ENCODE results near the gene SYNDIG1. TPM values are rescaled to one million over a fixed set of nuclear protein-coding genes. Genes with fewer than 3 reads are reported as not detected.

The SYNDIG1 gene
- total and polyA plus RNA-seq, 4 donors = 23.9 to 46.4 (median 33.1) TPM

DNA sequence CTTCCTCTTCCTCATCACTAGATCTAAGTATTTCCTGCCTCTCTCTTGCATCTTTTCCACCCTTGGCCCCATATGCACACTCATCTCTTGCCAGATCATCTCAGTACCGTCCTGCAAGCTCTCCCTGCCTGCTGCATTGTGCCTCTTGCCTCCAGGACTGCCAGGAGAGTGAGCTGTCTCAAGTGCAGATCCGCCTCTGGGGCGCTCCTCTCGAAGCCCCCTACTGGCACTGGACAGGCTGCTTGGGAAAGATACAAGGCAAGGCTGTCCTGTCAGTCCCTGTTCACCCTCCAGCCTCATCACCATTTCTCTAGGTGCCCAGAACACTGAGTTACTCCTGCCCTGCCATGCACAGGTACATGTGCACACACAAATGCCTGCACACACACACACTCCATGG, 10.2 kb downstream of the SYNDIG1 start:
- no peak for DNase-seq (ENCODE audit: low read depth in 4 of 6, low spot score in 6 of 6)
- H3K36me3 ChIP-seq (ENCODE audit: control insufficient read depth, insufficient read depth, low read length) = peaks cover 2% of the 10 kb centered on the region
- H3K27ac ChIP-seq (ENCODE audit: low read depth, low read length) = no peak overlapping the region
- peaks cover 16% of the 10 kb centered on the region for H3K4me1 ChIP-seq (ENCODE audit: control insufficient read depth, insufficient read depth, low read length)
- H3K4me3 ChIP-seq (ENCODE audit: low read depth, low read length) = no peak overlapping the region
- 69% methylated on average over 4 of the region's 4 CpGs for WGBS (ENCODE audit: insufficient coverage)
- H3K27me3 ChIP-seq (ENCODE audit: control insufficient read depth, insufficient read depth, low read length) = no peaks in the 10 kb centered on the region
- no peaks in the 10 kb centered on the region for H3K9me3 ChIP-seq (ENCODE audit: control insufficient read depth, insufficient read depth, low read length)

DNA sequence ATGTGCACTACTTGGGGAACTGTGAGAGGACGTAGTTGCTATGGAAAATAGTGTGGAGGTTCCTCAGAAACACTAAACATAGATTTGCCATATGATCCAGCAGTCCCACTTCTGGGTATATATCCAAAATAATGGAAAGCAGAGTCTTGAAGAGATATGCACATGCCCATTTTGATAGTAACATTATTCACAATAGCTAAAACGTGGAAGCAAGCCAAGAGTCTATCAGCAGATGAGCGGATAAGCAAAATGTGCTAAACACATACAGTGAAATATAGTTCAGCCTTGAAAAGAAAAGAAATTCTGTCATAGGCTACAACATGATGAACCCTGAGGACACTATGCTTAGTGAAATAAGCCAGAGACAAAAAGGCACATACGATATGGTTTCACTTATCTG, 11.1 kb downstream of the SYNDIG1 start:
- no CpG with 5 or more reads among the region's 4 CpGs for WGBS (ENCODE audit: insufficient coverage)
- no peaks in the 10 kb centered on the region for H3K9me3 ChIP-seq (ENCODE audit: control insufficient read depth, insufficient read depth, low read length)
- H3K4me1 ChIP-seq (ENCODE audit: control insufficient read depth, insufficient read depth, low read length) = peaks cover 16% of the 10 kb centered on the region
- no peak overlapping the region for H3K4me3 ChIP-seq (ENCODE audit: low read depth, low read length)
- no peaks in the 10 kb centered on the region for H3K27me3 ChIP-seq (ENCODE audit: control insufficient read depth, insufficient read depth, low read length)
- H3K36me3 ChIP-seq (ENCODE audit: control insufficient read depth, insufficient read depth, low read length) = peaks cover 2% of the 10 kb centered on the region
- no peak for DNase-seq (ENCODE audit: low read depth in 4 of 6, low spot score in 6 of 6)
- H3K27ac ChIP-seq (ENCODE audit: low read depth, low read length) = no peak overlapping the region

DNA sequence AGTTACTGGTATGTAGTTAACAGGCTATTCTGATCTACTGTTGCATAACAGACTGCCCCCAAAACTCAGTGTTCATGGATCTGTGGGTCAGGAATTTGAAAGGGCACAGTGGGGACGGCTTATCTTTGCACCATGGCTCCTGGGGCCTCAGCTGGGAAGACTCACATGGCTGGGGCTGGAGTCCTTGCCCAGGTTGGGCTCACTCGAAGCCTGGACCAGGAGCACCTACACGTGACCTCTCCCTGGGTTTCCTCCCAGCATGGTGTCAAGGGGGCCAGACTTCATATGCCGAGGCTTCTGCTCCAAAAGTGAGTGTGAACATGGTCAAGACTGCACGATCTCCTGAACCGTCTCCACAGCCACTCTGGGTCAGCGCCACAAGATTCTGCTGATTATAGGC, 11.7 kb downstream of the SYNDIG1 start:
- peaks cover 6% of the 10 kb centered on the region for H3K36me3 ChIP-seq (ENCODE audit: control insufficient read depth, insufficient read depth, low read length)
- DNase-seq (ENCODE audit: low read depth in 4 of 6, low spot score in 6 of 6) = no peak
- H3K27ac ChIP-seq (ENCODE audit: low read depth, low read length) = no peak overlapping the region
- no peaks in the 10 kb centered on the region for H3K9me3 ChIP-seq (ENCODE audit: control insufficient read depth, insufficient read depth, low read length)
- no peaks in the 10 kb centered on the region for H3K27me3 ChIP-seq (ENCODE audit: control insufficient read depth, insufficient read depth, low read length)
- no peak overlapping the region for H3K4me3 ChIP-seq (ENCODE audit: low read depth, low read length)
- WGBS (ENCODE audit: insufficient coverage) = 93% methylated on average over 7 of the region's 7 CpGs
- H3K4me1 ChIP-seq (ENCODE audit: control insufficient read depth, insufficient read depth, low read length) = peaks cover 16% of the 10 kb centered on the region

DNA sequence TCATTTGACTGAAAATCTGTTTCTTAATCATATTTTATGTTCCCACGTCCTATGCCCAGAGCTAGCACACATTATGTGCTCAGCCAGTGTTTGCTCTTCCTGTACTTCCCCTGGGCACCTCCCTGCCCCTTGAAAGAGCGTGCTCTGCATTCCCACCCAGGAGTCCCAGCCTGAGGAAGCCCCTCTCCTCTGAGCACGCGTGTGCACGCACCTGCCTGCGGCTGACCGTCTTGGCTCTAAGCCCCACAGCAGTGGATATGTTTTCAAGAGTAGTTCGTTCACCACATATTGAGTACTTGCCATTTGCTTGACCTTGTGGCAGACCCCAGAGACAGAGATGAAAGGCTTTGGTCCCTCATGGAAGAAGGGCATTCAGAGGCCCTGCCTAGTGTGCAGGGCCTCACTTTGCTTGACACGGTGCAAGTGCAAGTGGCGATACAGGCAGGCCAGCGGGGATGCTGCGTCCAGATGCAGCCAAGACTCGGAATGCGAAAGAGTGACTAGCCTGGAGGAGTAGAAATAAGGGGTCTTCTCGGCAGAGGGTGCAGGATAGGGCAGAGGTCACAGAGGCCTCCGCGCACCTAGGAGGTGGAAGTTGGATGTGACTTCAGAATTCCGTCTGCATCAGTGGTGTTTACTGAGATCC, 14.1 kb downstream of the SYNDIG1 start:
- DNase-seq (ENCODE audit: low read depth in 4 of 6, low spot score in 6 of 6) = no peak
- peaks cover 12% of the 10 kb centered on the region for H3K4me1 ChIP-seq (ENCODE audit: control insufficient read depth, insufficient read depth, low read length)
- no peak overlapping the region for H3K27ac ChIP-seq (ENCODE audit: low read depth, low read length)
- H3K4me3 ChIP-seq (ENCODE audit: low read depth, low read length) = no peak overlapping the region
- H3K36me3 ChIP-seq (ENCODE audit: control insufficient read depth, insufficient read depth, low read length) = peaks cover 11% of the 10 kb centered on the region
- WGBS (ENCODE audit: insufficient coverage) = 72% methylated on average over 15 of the region's 18 CpGs
- H3K27me3 ChIP-seq (ENCODE audit: control insufficient read depth, insufficient read depth, low read length) = no peaks in the 10 kb centered on the region
- H3K9me3 ChIP-seq (ENCODE audit: control insufficient read depth, insufficient read depth, low read length) = no peaks in the 10 kb centered on the region

DNA sequence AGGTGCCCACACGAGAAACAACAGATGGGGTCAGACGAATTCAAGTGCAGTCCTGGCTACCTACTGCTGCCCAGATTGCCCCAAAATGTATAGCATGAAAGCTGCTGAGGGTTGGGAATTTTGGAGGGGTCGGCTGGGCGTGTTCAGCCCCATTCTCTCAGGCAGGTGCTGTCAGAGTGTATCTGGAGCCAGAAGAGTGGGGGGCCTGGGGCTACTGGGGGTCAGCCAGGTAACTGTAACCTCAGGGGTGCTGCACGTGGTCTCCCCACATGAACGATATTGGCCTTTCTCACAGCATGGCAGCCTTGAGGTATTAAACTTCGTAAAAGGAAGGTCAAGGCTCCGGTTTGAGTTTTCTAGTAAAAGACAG, 14.6 kb downstream of the SYNDIG1 start:
- Histone ChIP-seq H3K4me3 (ENCODE audit: low read depth, low read length) (no peak overlapping the region), H3K9me3 (ENCODE audit: control insufficient read depth, insufficient read depth, low read length) (no peaks in the 10 kb centered on the region), H3K4me1 (ENCODE audit: control insufficient read depth, insufficient read depth, low read length) (peaks cover 12% of the 10 kb centered on the region), H3K27ac (ENCODE audit: low read depth, low read length) (no peak overlapping the region), H3K27me3 (ENCODE audit: control insufficient read depth, insufficient read depth, low read length) (no peaks in the 10 kb centered on the region), H3K36me3 (ENCODE audit: control insufficient read depth, insufficient read depth, low read length) (peaks cover 16% of the 10 kb centered on the region)
- no peak for DNase-seq (ENCODE audit: low read depth in 4 of 6, low spot score in 6 of 6)
- 83% methylated on average over 8 of the region's 8 CpGs for WGBS (ENCODE audit: insufficient coverage)

DNA sequence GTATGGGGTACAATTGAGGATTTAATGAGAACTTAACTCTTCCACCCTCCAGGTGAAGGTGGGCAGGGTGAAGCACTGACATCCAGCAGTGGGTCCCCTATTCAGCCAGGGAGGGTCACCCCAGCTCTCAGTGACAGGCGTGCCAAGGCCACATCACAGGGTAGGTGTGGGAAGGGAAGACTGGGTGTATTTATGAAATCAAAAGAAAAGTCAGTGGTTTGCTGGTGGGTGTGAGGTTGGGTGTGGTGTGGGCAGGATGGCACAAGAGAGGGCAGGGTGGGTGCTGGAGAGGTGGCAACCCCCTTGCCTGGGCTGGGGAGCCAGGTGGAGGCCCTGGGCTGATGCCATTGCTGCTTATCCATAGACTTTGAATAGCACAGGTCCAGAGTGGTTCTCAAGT, 16.6 kb downstream of the SYNDIG1 start:
- H3K4me3 ChIP-seq (ENCODE audit: low read depth, low read length) = no peak overlapping the region
- DNase-seq (ENCODE audit: low read depth in 4 of 6, low spot score in 6 of 6) = no peak
- H3K27ac ChIP-seq (ENCODE audit: low read depth, low read length) = no peak overlapping the region
- H3K9me3 ChIP-seq (ENCODE audit: control insufficient read depth, insufficient read depth, low read length) = no peaks in the 10 kb centered on the region
- WGBS (ENCODE audit: insufficient coverage) = 100% methylated on average over 1 of the region's 1 CpG
- H3K36me3 ChIP-seq (ENCODE audit: control insufficient read depth, insufficient read depth, low read length) = peaks cover 22% of the 10 kb centered on the region
- peaks cover 20% of the 10 kb centered on the region for H3K4me1 ChIP-seq (ENCODE audit: control insufficient read depth, insufficient read depth, low read length)
- H3K27me3 ChIP-seq (ENCODE audit: control insufficient read depth, insufficient read depth, low read length) = no peaks in the 10 kb centered on the region

DNA sequence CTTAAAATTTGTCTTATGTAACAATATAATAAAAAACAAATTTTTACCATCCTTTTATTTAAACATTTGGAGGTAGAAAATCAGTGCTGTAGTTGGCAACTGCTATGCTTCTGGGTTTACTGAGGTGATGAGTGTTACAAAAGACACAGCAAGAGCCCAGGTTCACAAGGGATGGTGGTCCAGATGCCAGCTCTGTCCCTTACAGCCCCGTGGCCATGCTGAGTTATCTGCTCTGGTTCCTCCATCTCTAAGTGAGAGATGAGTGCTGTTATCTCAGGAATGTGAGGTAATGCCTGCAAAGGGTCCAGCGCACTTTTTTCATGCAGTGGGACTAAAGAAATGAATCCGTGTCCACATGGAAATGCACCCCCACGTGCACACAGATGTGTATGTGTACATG, 17.8 kb downstream of the SYNDIG1 start:
- WGBS (ENCODE audit: insufficient coverage) = 97% methylated on average over 3 of the region's 4 CpGs
- Histone ChIP-seq H3K36me3 (ENCODE audit: control insufficient read depth, insufficient read depth, low read length) (peaks cover 28% of the 10 kb centered on the region), H3K27ac (ENCODE audit: low read depth, low read length) (no peak overlapping the region), H3K27me3 (ENCODE audit: control insufficient read depth, insufficient read depth, low read length) (no peaks in the 10 kb centered on the region), H3K4me1 (ENCODE audit: control insufficient read depth, insufficient read depth, low read length) (peaks cover 26% of the 10 kb centered on the region), H3K9me3 (ENCODE audit: control insufficient read depth, insufficient read depth, low read length) (no peaks in the 10 kb centered on the region), H3K4me3 (ENCODE audit: low read depth, low read length) (no peak overlapping the region)
- no peak for DNase-seq (ENCODE audit: low read depth in 4 of 6, low spot score in 6 of 6)

DNA sequence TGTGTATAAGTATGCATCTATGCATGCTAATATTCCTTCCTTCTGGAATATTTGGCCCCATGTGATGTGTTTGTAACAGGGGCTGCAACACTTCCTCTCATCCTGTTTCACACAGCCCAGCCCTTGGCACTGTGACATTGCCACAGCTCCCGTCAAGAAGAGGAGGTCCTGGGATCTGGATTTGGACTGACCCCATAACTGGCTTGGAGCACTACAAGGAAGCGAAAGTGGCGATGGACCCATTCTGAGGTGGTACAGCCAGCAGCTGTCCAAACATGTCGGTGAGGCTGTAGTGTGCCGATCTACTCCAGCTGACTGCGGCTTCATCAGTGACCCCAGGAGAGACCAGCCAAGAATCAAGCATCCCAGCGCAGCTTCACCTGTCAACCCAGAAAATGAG, 18.2 kb downstream of the SYNDIG1 start:
- peaks cover 30% of the 10 kb centered on the region for H3K4me1 ChIP-seq (ENCODE audit: control insufficient read depth, insufficient read depth, low read length)
- peaks cover 28% of the 10 kb centered on the region for H3K36me3 ChIP-seq (ENCODE audit: control insufficient read depth, insufficient read depth, low read length)
- H3K27ac ChIP-seq (ENCODE audit: low read depth, low read length) = no peak overlapping the region

DNA sequence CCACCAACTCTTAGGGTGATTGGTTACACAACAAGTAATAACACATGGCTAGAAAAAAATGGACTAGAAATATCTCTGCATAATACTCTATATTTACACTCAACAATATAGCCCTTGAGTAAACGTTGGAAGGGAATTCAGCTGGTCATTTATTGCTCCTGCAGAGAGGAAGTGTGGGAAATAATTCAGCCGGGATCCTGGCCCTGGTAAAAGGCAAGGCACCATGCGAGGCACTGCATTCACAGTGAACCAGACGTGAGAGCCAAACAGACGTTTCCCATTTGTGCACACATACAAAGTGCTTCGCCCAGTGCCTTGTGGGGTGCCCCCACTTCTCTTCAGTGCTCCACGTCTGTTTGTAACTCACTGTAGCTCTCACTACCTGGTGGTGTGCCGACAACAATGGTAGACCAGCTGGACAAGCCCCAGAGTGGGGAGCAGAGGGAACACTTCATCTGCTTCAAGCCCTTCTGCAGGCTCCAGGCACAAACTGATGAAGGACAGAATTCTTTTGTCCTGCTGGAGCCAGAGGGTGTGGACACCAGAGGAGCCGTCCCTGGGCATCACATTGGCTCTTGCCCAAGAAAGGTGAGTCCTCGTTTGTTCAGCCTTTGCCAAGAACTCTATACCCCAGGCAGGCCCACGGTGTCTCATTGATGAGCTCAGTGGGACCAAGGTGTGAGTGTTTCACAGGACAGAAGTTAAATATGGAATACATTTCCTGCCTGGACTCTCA, 18.8 kb downstream of the SYNDIG1 start:
- no peak overlapping the region for H3K27ac ChIP-seq (ENCODE audit: low read depth, low read length)
- 65% methylated on average over 8 of the region's 11 CpGs for WGBS (ENCODE audit: insufficient coverage)
- H3K9me3 ChIP-seq (ENCODE audit: control insufficient read depth, insufficient read depth, low read length) = no peaks in the 10 kb centered on the region
- H3K4me1 ChIP-seq (ENCODE audit: control insufficient read depth, insufficient read depth, low read length) = peaks cover 31% of the 10 kb centered on the region
- H3K4me3 ChIP-seq (ENCODE audit: low read depth, low read length) = no peak overlapping the region
- no peaks in the 10 kb centered on the region for H3K27me3 ChIP-seq (ENCODE audit: control insufficient read depth, insufficient read depth, low read length)
- H3K36me3 ChIP-seq (ENCODE audit: control insufficient read depth, insufficient read depth, low read length) = peaks cover 28% of the 10 kb centered on the region
- DNase-seq (ENCODE audit: low read depth in 4 of 6, low spot score in 6 of 6) = no peak

More for the DNA sequence above, 18.2 kb downstream of the SYNDIG1 start:
- DNase-seq (ENCODE audit: low read depth in 4 of 6, low spot score in 6 of 6) = no peak
- WGBS (ENCODE audit: insufficient coverage) = 84% methylated on average over 6 of the region's 7 CpGs
- no peaks in the 10 kb centered on the region for H3K9me3 ChIP-seq (ENCODE audit: control insufficient read depth, insufficient read depth, low read length)
- no peaks in the 10 kb centered on the region for H3K27me3 ChIP-seq (ENCODE audit: control insufficient read depth, insufficient read depth, low read length)
- H3K4me3 ChIP-seq (ENCODE audit: low read depth, low read length) = no peak overlapping the region

DNA sequence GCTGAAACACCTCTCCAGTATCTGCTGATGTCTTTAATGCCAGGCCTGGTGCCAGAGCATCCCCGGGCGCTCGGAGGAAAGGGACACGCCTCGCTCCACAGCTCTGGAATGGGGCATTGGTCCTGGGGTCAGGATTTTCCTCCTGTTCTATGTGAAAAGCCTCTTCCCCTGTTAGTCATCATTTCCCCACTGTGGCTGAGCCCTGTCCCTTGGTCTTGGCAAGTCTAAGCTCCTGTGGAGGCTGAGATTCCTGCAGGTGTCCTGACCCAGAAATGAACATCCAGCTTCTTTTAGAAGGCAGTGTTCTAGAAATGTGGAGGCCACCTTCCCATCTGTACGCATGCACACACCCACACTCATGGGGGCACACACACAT, 19.4 kb downstream of the SYNDIG1 start:
- WGBS (ENCODE audit: insufficient coverage) = 95% methylated on average over 6 of the region's 6 CpGs
- no peak for DNase-seq (ENCODE audit: low read depth in 4 of 6, low spot score in 6 of 6)
- Histone ChIP-seq H3K36me3 (ENCODE audit: control insufficient read depth, insufficient read depth, low read length) (peaks cover 28% of the 10 kb centered on the region), H3K9me3 (ENCODE audit: control insufficient read depth, insufficient read depth, low read length) (no peaks in the 10 kb centered on the region), H3K27ac (ENCODE audit: low read depth, low read length) (no peak overlapping the region), H3K4me1 (ENCODE audit: control insufficient read depth, insufficient read depth, low read length) (peaks cover 27% of the 10 kb centered on the region), H3K4me3 (ENCODE audit: low read depth, low read length) (no peak overlapping the region), H3K27me3 (ENCODE audit: control insufficient read depth, insufficient read depth, low read length) (no peaks in the 10 kb centered on the region)

Data from spinal cord (tissue), 10 donors.